Heart right ventricle (tissue), 16 donors: ENCODE measurements around the gene ITIH5. TPM values are rescaled to one million over a fixed set of nuclear protein-coding genes. Genes with fewer than 3 reads are reported as not detected.

ENCODE experiments used
- ATAC-seq, 8 donors: fragments of 200-7000 bp; cut with Tn5 transposase; one replicate each; pipeline ENCODE4 v1.9.1; 2020; ENCODE audit warnings: mild to moderate bottlenecking in 8 of 8, moderate library complexity in 8 of 8, moderate number of reproducible peaks in 1 of 8
- DNase-seq, 2 donors: peaks; one replicate each; pipeline ENCODE4 v3.0.0-alpha.2; 2020
- H3K27ac ChIP-seq, 10 donors: fragments of 200-600 bp; sonication (generic) in 2 of 10; one replicate each; pipeline versions ENCODE4 v1.5.0 to v1.8.0; 2020 to 2022; ENCODE audit warnings: mild to moderate bottlenecking in 3 of 10
- H3K27me3 ChIP-seq, 7 donors: fragments of 200-600 bp; one replicate each; pipeline ENCODE4 v1.8.0; 2021 to 2022; ENCODE audit warnings: mild to moderate bottlenecking in 2 of 7
- H3K36me3 ChIP-seq, 9 donors: fragments of 200-600 bp; sonication (generic) in 1 of 9; one replicate each; pipeline versions ENCODE4 v1.5.0 to v1.8.0; 2020 to 2022; ENCODE audit warnings: mild to moderate bottlenecking in 2 of 9
- H3K4me1 ChIP-seq, 9 donors: fragments of 200-600 bp; sonication (generic) in 1 of 9; one replicate each; pipeline versions ENCODE4 v1.5.0 to v1.8.0; 2020 to 2022; ENCODE audit warnings: mild to moderate bottlenecking in 4 of 9
- H3K4me3 ChIP-seq, 10 donors: fragments of 200-600 bp; sonication (generic) in 2 of 10; one replicate each; pipeline versions ENCODE4 v1.5.0 to v1.8.0; 2020 to 2022; ENCODE audit warnings: mild to moderate bottlenecking in 7 of 10, moderate library complexity in 2 of 10
- H3K9me3 ChIP-seq, 11 donors: fragments of 200-600 bp in 10 of 11; sonication (generic) in 2 of 11; one replicate each; pipeline versions ENCODE4 v1.5.0 to v1.8.0; 2013 to 2022; ENCODE audit warnings: mild to moderate bottlenecking in 2 of 11, control low read depth in 1 of 11, moderate library complexity in 1 of 11
- CTCF ChIP-seq, 9 donors: fragments of 200-600 bp; sonication (generic) in 2 of 9; IDR thresholded peaks; one replicate each; pipeline versions ENCODE4 v1.5.0 to v1.8.0; 2021 to 2022; ENCODE audit warnings: antibody characterized with exemption in 9 of 9, mild to moderate bottlenecking in 5 of 9, moderate library complexity in 1 of 9
- WGBS, 2 donors: extraction: QIAGEN DNeasy Blood & Tissue Kit; methylation state at CpG; one replicate each; pipeline ENCODE4 v1.1.7; 2013; ENCODE audit warnings: inconsistent platforms in 1 of 2; 5-methylcytosine and 5-hydroxymethylcytosine counted together
- intact Hi-C, 10 donors: fragments of 100-400 bp; cut with DNase I; formaldehyde crosslinking; loops; one replicate each; pipeline versions ENCODE4 v1.11.1 to v1.14.2; 2022
- polyA plus RNA-seq, 2 donors: library from polyadenylated mRNA; stranded (reverse); fragments of 200-250 nt; gene quantifications; one replicate each; pipeline ENCODE4 v1.2.3, GENCODE V29; 2013
- total RNA-seq, 10 donors: library from RNA; stranded (reverse); fragmentation: NEBNext Ultra II Directional in 3 of 10; extraction: Animal tissue kit (Norgen Biotek cat#: 25700) in 3 of 10; gene quantifications; one replicate each; pipeline versions ENCODE4 v1.2.1 to v1.2.4, GENCODE V29; 2021 to 2023
- donor health status: Arrhythmogenic right ventricular cardiomyopathy.
- donor health status: ischemic (EF 13 %, LVEDD 7.1; RV severe dilation, severe dysfunction).
- donor health status: healthy with polysubstance abuse.
- donor health status: DM: no; HTN: yes; CAD: no.
- donor health status: DM: no; HTN: no; CAD: no.
- donor health status: ischemic (EF 25% LVEDD 6.9; RV normal size, moderate dysfunction).
- donor health status: ischemic (EF 25% LVEDD 5.7; RV mildly dilated, moderate dysfunction).
- donor health status: healthy.
- donor health status: DM: yes; HTN: yes; CAD: no.
- donor health status: Ischemic cardiomyopathy.
- donor health status: ischemic (EF 35%, LVEDD 5.7; RV mildly dilated, moderate dysfunction).
- donor health status: nonischemic (EF 11% LVEDD 7.7; RV severe dilation, severe dysfunction).
- donor health status: DM: yes; HTN: yes; CAD: no.
- donor health status: PGD.
- donor health status: ischemic (EF 29% LVEDD 5.4; RV normal size, mild dysfunction).
- donor health status: nonischemic (EF 23%, LVEDD 6.1; RV moderate dilation, normal function).

Gene ITIH5
- total and polyA plus RNA-seq, 12 donors, result 2.8 to 21.3 (median 12.2) TPM

DNA sequence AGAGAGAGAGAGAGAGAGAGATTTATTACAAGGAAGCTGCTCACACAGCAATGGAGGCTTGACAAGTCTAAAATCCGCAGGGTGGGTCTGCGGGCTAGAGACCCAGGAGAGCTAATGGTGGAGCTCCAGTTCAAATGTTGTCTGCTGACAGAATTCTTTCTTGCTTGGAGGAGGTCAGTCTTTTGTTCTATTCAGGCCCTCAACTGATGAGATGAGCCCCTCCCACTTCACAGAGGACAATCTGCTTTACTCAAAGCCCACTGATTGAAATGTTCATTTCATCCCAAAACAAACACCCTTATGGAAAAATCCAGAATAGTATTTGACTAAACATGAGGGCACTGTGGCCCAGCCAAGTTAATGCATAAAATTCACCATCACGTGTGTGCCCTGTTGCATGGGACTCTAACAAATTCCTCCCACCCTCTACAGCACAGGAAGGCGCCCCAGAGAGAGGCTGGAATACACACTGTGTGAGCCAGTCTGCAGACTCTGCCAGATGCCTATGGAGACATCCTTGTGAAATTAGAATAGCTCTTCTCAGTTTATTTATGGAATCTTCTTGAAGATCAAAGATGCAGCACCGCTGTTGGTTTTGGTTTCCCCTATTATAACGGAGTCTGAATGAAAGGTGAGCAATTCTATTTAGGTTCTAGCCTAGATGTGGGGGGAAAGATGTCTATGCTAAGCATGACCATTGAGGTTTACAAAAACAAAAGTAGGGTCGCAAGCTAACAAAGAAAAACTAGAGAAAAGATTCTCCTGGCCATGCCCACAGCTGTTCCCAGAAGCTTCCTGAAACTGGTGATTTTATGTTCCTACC is 132.9 kb downstream of the ITIH5 start:
- ATAC-seq (no peak), DNase-seq (no peak)
- Histone ChIP-seq H3K36me3 (no peaks in the 10 kb centered on the region), H3K4me3 (no peak overlapping the region), H3K27ac (no peak overlapping the region), H3K27me3 (peaks cover 0 to 18% (median 4%) of the 10 kb centered on the region in 7 donors), H3K4me1 (no peaks in the 10 kb centered on the region), H3K9me3 (peaks cover 0 to 9% (median 8%) of the 10 kb centered on the region in 11 donors)
- WGBS, 2 donors, result 85 to 89% methylated on average over 7 of the region's 7 CpGs
- intact Hi-C loops, result loop anchor here in 3 of 10 donors (5.0 to 10.0 kb wide), 2 partner anchors 71 to 88 kb away; no protein-coding TSS in a partner anchor
- TF ChIP-seq CTCF (IDR thresholded peaks at IDR 0.05), result no peak

GRCh38 chr10:7532723-7533498 is 133.9 kb downstream of the ITIH5 start:
- DNase-seq (no peak), ATAC-seq (no peak)
- intact Hi-C loops, result loop anchor here in 3 of 10 donors (5.0 to 10.0 kb wide), 2 partner anchors 72 to 89 kb away; no protein-coding TSS in a partner anchor
- 79 to 82% methylated on average over 23 of the region's 23 CpGs for WGBS, 2 donors
- Histone ChIP-seq H3K27ac (no peak overlapping the region), H3K9me3 (peaks cover 0 to 2% (median 0%) of the 10 kb centered on the region in 11 donors), H3K4me1 (no peaks in the 10 kb centered on the region), H3K36me3 (no peaks in the 10 kb centered on the region), H3K27me3 (peaks cover 0 to 18% (median 7%) of the 10 kb centered on the region in 7 donors), H3K4me3 (no peak overlapping the region)
- no peak for TF ChIP-seq CTCF (IDR thresholded peaks at IDR 0.05)

- TF ChIP-seq CTCF (IDR thresholded peaks at IDR 0.05), result peak in 8 of 9 donors; percentile 21 to 67 (median 56)
- 32 to 37% methylated on average over 7 of the region's 7 CpGs for WGBS, 2 donors
- intact Hi-C loops, result loop anchor here (2.0 to 10.0 kb wide), 9 partner anchors 75 to 1775 kb away; no protein-coding TSS in a partner anchor
- Histone ChIP-seq H3K27me3 (peaks cover 0 to 24% (median 7%) of the 10 kb centered on the region in 7 donors), H3K36me3 (no peaks in the 10 kb centered on the region), H3K4me3 (no peak overlapping the region), H3K9me3 (no peaks in the 10 kb centered on the region), H3K27ac (no peak overlapping the region), H3K4me1 (no peaks in the 10 kb centered on the region)
- ATAC-seq (peak in 6 of 8 donors; percentile 59 to 87 (median 70)), DNase-seq (no peak)
These were observed 137.1 kb downstream of the ITIH5 start for GRCh38 chr10:7529638-7530037.

GRCh38 chr10:7527468-7527867 is 139.3 kb downstream of the ITIH5 start:
- no peaks in the 10 kb centered on the region for H3K4me1 ChIP-seq
- ATAC-seq, result no peak
- no peak for TF ChIP-seq CTCF (IDR thresholded peaks at IDR 0.05)
- H3K36me3 ChIP-seq, result no peaks in the 10 kb centered on the region
- DNase-seq, result no peak
- no peak overlapping the region for H3K27ac ChIP-seq
- no peak overlapping the region for H3K4me3 ChIP-seq
- H3K27me3 ChIP-seq, result peaks cover 0 to 39% (median 16%) of the 10 kb centered on the region in 7 donors
- intact Hi-C loops, result loop anchor here in 9 of 10 donors (2.0 to 10.0 kb wide), 8 partner anchors 85 to 1777 kb away; no protein-coding TSS in a partner anchor
- H3K9me3 ChIP-seq, result no peaks in the 10 kb centered on the region
- 88 to 93% methylated on average over 1 of the region's 1 CpG for WGBS, 2 donors
